Muscle layer of duodenum (tissue), 2 donors: Measurements from ENCODE around the gene VENTX.

ENCODE experiments used
- H3K27ac ChIP-seq: one replicate; pipeline ENCODE4 v1.7.0; 2013; ENCODE audit warnings: mild to moderate bottlenecking, low read length
- H3K27me3 ChIP-seq: one replicate; pipeline ENCODE4 v1.7.0; 2013; ENCODE audit warnings: low read depth, mild to moderate bottlenecking, control low read depth, low read length
- H3K36me3 ChIP-seq, 2 donors: one replicate each; pipeline ENCODE4 v1.7.0; 2013; ENCODE audit warnings: low read length in 2 of 2, control low read depth in 1 of 2, mild to moderate bottlenecking in 1 of 2; ENCODE audit not compliant: insufficient read depth in 2 of 2, control insufficient read depth in 1 of 2
- H3K4me1 ChIP-seq, 2 donors: one replicate each; pipeline ENCODE4 v1.7.0; 2013; ENCODE audit warnings: low read length in 2 of 2, mild to moderate bottlenecking in 2 of 2, control low read depth in 1 of 2, moderate library complexity in 1 of 2; ENCODE audit not compliant: insufficient read depth in 2 of 2, control insufficient read depth in 1 of 2
- H3K4me3 ChIP-seq, 2 donors: one replicate each; pipeline ENCODE4 v1.7.0; 2013; ENCODE audit warnings: low read length in 2 of 2, low read depth in 1 of 2, mild to moderate bottlenecking in 1 of 2
- H3K9me3 ChIP-seq, 2 donors: one replicate each; pipeline ENCODE4 v1.7.0; 2013; ENCODE audit warnings: low read length in 2 of 2, control low read depth in 1 of 2, mild to moderate bottlenecking in 1 of 2; ENCODE audit not compliant: control insufficient read depth in 1 of 2
- donor health status: healthy.

The VENTX gene

GRCh38 chr10:133278577-133279265 is 41.1 kb downstream of the VENTX start:
- Histone ChIP-seq H3K27me3 (no peaks in the 10 kb centered on the region), H3K27ac (no peak overlapping the region), H3K9me3 (no peaks in the 10 kb centered on the region), H3K36me3 (peaks cover 14 to 52% of the 10 kb centered on the region in 2 donors), H3K4me1 (peaks cover 0 to 15% of the 10 kb centered on the region in 2 donors), H3K4me3 (no peak overlapping the region)

GRCh38 chr10:133279326-133280226 is 41.9 kb downstream of the VENTX start:
- Histone ChIP-seq H3K27me3 (no peaks in the 10 kb centered on the region), H3K4me1 (peaks cover 0 to 15% of the 10 kb centered on the region in 2 donors), H3K4me3 (no peak overlapping the region), H3K9me3 (no peaks in the 10 kb centered on the region), H3K36me3 (peaks cover 21 to 61% of the 10 kb centered on the region in 2 donors), H3K27ac (no peak overlapping the region)

GRCh38 chr10:133280391-133281059 is 42.9 kb downstream of the VENTX start:
- H3K4me3 ChIP-seq: no peak overlapping the region
- H3K27me3 ChIP-seq: no peaks in the 10 kb centered on the region
- H3K9me3 ChIP-seq: no peaks in the 10 kb centered on the region
- H3K4me1 ChIP-seq: peaks cover 0 to 15% of the 10 kb centered on the region in 2 donors
- H3K27ac ChIP-seq: no peak overlapping the region
- H3K36me3 ChIP-seq: peaks cover 25 to 70% of the 10 kb centered on the region in 2 donors

GRCh38 chr10:133281084-133281483 is 43.4 kb downstream of the VENTX start:
- Histone ChIP-seq H3K4me1 (peaks cover 0 to 15% of the 10 kb centered on the region in 2 donors), H3K9me3 (no peaks in the 10 kb centered on the region), H3K36me3 (peaks cover 29 to 76% of the 10 kb centered on the region in 2 donors), H3K27ac (no peak overlapping the region), H3K4me3 (no peak overlapping the region), H3K27me3 (no peaks in the 10 kb centered on the region)

- no peak overlapping the region for H3K27ac ChIP-seq
- H3K4me1 ChIP-seq: peaks cover 0 to 9% of the 10 kb centered on the region in 2 donors
- no peak overlapping the region for H3K4me3 ChIP-seq
- no peaks in the 10 kb centered on the region for H3K9me3 ChIP-seq
- H3K27me3 ChIP-seq: no peaks in the 10 kb centered on the region
- H3K36me3 ChIP-seq: peaks cover 34 to 83% of the 10 kb centered on the region in 2 donors
Observed at GRCh38 chr10:133281628-133282372, 44.1 kb downstream of the VENTX start.

GRCh38 chr10:133282846-133283390 is 45.3 kb downstream of the VENTX start:
- Histone ChIP-seq H3K36me3 (peaks cover 34 to 92% of the 10 kb centered on the region in 2 donors), H3K9me3 (no peaks in the 10 kb centered on the region), H3K27ac (no peak overlapping the region), H3K27me3 (no peaks in the 10 kb centered on the region), H3K4me1 (no peaks in the 10 kb centered on the region), H3K4me3 (no peak overlapping the region)

- Histone ChIP-seq H3K36me3 (peaks cover 41 to 96% of the 10 kb centered on the region in 2 donors), H3K4me3 (no peak overlapping the region), H3K4me1 (no peaks in the 10 kb centered on the region), H3K9me3 (no peaks in the 10 kb centered on the region), H3K27ac (no peak overlapping the region), H3K27me3 (no peaks in the 10 kb centered on the region)
Observed at GRCh38 chr10:133283931-133284330, 46.3 kb downstream of the VENTX start.

GRCh38 chr10:133285217-133285616 is 47.6 kb downstream of the VENTX start:
- Histone ChIP-seq H3K27ac (no peak overlapping the region), H3K27me3 (no peaks in the 10 kb centered on the region), H3K36me3 (peaks cover 51 to 96% of the 10 kb centered on the region in 2 donors), H3K4me3 (no peak overlapping the region), H3K4me1 (no peaks in the 10 kb centered on the region), H3K9me3 (no peaks in the 10 kb centered on the region)

GRCh38 chr10:133286366-133286765 is 48.7 kb downstream of the VENTX start:
- no peak overlapping the region for H3K27ac ChIP-seq
- H3K36me3 ChIP-seq: peaks cover 58 to 95% of the 10 kb centered on the region in 2 donors
- no peak overlapping the region for H3K4me3 ChIP-seq
- H3K27me3 ChIP-seq: no peaks in the 10 kb centered on the region
- no peaks in the 10 kb centered on the region for H3K4me1 ChIP-seq
- no peaks in the 10 kb centered on the region for H3K9me3 ChIP-seq

GRCh38 chr10:133287832-133288500 is 50.3 kb downstream of the VENTX start:
- Histone ChIP-seq H3K4me1 (no peaks in the 10 kb centered on the region), H3K36me3 (peaks cover 56 to 87% of the 10 kb centered on the region in 2 donors), H3K9me3 (no peaks in the 10 kb centered on the region)

More at GRCh38 chr10:133287832-133288500, 50.3 kb downstream of the VENTX start:
- H3K27me3 ChIP-seq: no peaks in the 10 kb centered on the region
- no peak overlapping the region for H3K4me3 ChIP-seq
- no peak overlapping the region for H3K27ac ChIP-seq
